ENCODE measurements around the gene CCDC91. TPM values are rescaled to one million over a fixed set of nuclear protein-coding genes. Genes with fewer than 3 reads are reported as not detected.

CCDC91 gene
- total and polyA plus RNA-seq, 2 of the 4 experiments (the other 2 are of a cell fraction): 8.6 to 14.7 TPM

- Histone ChIP-seq H3K4me1 (ENCODE audit: control insufficient read depth, insufficient read depth, low read length) (no peaks in the 10 kb centered on the region), H3K9me1 (ENCODE audit: insufficient read depth, low read length) (no peaks in the 10 kb centered on the region), H2AK5ac (ENCODE audit: low read depth, low read length) (no peak overlapping the region), H3K56ac (ENCODE audit: extremely low read depth, insufficient read depth, low read length) (no peak overlapping the region), H3K9ac (ENCODE audit: low read depth, low read length) (no peak overlapping the region), H3K23ac (ENCODE audit: low read depth, low read length) (no peak overlapping the region), H2BK120ac (ENCODE audit: low read depth, low read length) (no peak overlapping the region), H2BK5ac (ENCODE audit: low read depth, low read length, poor library complexity, severe bottlenecking) (no peak overlapping the region), H3K9me3 (ENCODE audit: control insufficient read depth, insufficient read depth, low read length) (no peaks in the 10 kb centered on the region), H3K79me1 (ENCODE audit: low read depth in 1 of 2, low read length in 2 of 2) (no peaks in the 10 kb centered on the region), H3K4me3 (ENCODE audit: insufficient read depth, low read depth, low read length) (no peak overlapping the region), H4K91ac (ENCODE audit: insufficient read depth, low read depth, low read length) (no peak overlapping the region), H3K14ac (replicated peaks; ENCODE audit: low read depth, low read length) (no peak overlapping the region), H4K5ac (ENCODE audit: low read depth, low read length) (no peak overlapping the region), H3K27me3 (ENCODE audit: control insufficient read depth, insufficient read depth, low read length) (no peaks in the 10 kb centered on the region), H3K4ac (ENCODE audit: low read depth, low read length) (no peak overlapping the region), H3K18ac (ENCODE audit: low read depth, low read length) (no peak overlapping the region), H2BK15ac (ENCODE audit: low read depth, low read length) (no peak overlapping the region), H3K36me3 (ENCODE audit: control insufficient read depth, insufficient read depth, low read length) (no peaks in the 10 kb centered on the region), H2BK20ac (ENCODE audit: low read depth, low read length) (no peak overlapping the region), H2AFZ (replicated peaks; ENCODE audit: low read length, poor library complexity) (peak overlapping the region; percentile 24), H3K27ac (ENCODE audit: insufficient read depth, low read length) (no peak overlapping the region), H4K20me1 (ENCODE audit: insufficient read depth, low read length) (no peaks in the 10 kb centered on the region), H2AK9ac (replicated peaks; ENCODE audit: low read depth, low read length, poor library complexity) (no peak overlapping the region), H3K4me2 (ENCODE audit: low read depth, low read length) (no peak overlapping the region), H4K8ac (ENCODE audit: low read depth in 2 of 2, low read length in 2 of 2) (no peak overlapping the region)
- no TSS peak for BruUV-seq (replicated peaks)
- WGBS, 2 experiments (ENCODE audit: extremely low coverage in 2 of 2, insufficient read length in 1 of 2): 100% methylated on average over 1 of the region's 7 CpGs; no CpG with 5 or more reads in 1 of the 2 experiments
- DNase-seq: no peak
- TF ChIP-seq RAD21 (IDR thresholded peaks at IDR 0.05; ENCODE audit: low read length): no peak
- no peak for TF ChIP-seq SMC3 (IDR thresholded peaks at IDR 0.05; ENCODE audit: low read depth, low read length)
- no peak for TF ChIP-seq CTCF (conservative IDR thresholded peaks at IDR 0.05; ENCODE audit: low read depth, low read length)
- no peak for TF ChIP-seq POLR2A (IDR thresholded peaks at IDR 0.05; ENCODE audit: low read depth, low read length)
- TF ChIP-seq NFE2L2 (IDR thresholded peaks at IDR 0.05; ENCODE audit: low read depth, low read length): no peak
- TF ChIP-seq CHD1 (IDR thresholded peaks at IDR 0.05; ENCODE audit: low read depth, low read length): no peak
- TF ChIP-seq RCOR1 (IDR thresholded peaks at IDR 0.05; ENCODE audit: insufficient replicate concordance, low read length): no peak
- TF ChIP-seq MAZ (IDR thresholded peaks at IDR 0.05; ENCODE audit: borderline replicate concordance, low read depth, low read length): no peak
- TF ChIP-seq USF2 (IDR thresholded peaks at IDR 0.05; ENCODE audit: low read depth, low read length): no peak
- no peak for TF ChIP-seq MXI1 (IDR thresholded peaks at IDR 0.05; ENCODE audit: borderline replicate concordance, low read depth, low read length)
- TF ChIP-seq CEBPB (IDR thresholded peaks at IDR 0.05; ENCODE audit: low read depth, low read length): no peak
- TF ChIP-seq MAFK (IDR thresholded peaks at IDR 0.05; ENCODE audit: low read depth, low read length): no peak
- TF ChIP-seq BHLHE40 (IDR thresholded peaks at IDR 0.05; ENCODE audit: low read depth, low read length): no peak
- in situ Hi-C loops (cut with MboI; ENCODE audit: low sequenced_read_pairs): loop anchor here (10.0 kb wide), 2 partner anchors 214 to 434 kb away; no protein-coding TSS in a partner anchor
- no peak for ATAC-seq (ENCODE audit: low read depth)
- POLR2A ChIA-PET (ENCODE audit: unreplicated experiment): no interaction called here
- CTCF ChIA-PET: interaction anchor here (0.6 kb wide), 1 partner anchor 13 kb away, joined by 4 read pairs; no protein-coding TSS in a partner anchor
- intact Hi-C loops (cut with micrococcal nuclease): no loop called here
- dilution Hi-C loops (cut with HindIII; ENCODE audit: low sequenced_read_pairs, unreplicated experiment): no loop called here
Observed at GRCh38 chr12:28178775-28179174, 11.5 kb upstream of the CCDC91 start.

All from IMR-90 (cell line).